Type B pancreatic cell (in vitro differentiated cells): ENCODE measurements around the gene CLINT1. TPM values are rescaled to one million over a fixed set of nuclear protein-coding genes. Genes with fewer than 3 reads are reported as not detected.

Source experiments
- DNase-seq: peaks from one replicate; pipeline ENCODE4 v3.0.0; 2021; ENCODE audit warnings: mixed read lengths; ENCODE audit not compliant: unreplicated experiment; ENCODE audit errors: extremely low spot score
- H3K27ac Mint-ChIP-seq: 2 replicates; pipeline ENCODE4 v1.8.0; 2021; ENCODE audit warnings: mild to moderate bottlenecking, mixed read lengths
- H3K27me3 Mint-ChIP-seq: 2 replicates; pipeline ENCODE4 v1.8.0; 2021; ENCODE audit warnings: mixed read lengths
- H3K36me3 Mint-ChIP-seq: 2 replicates; pipeline ENCODE4 v1.8.0; 2021; ENCODE audit warnings: mixed read lengths
- H3K4me1 Mint-ChIP-seq: one replicate; pipeline ENCODE4 v1.8.0; 2021; ENCODE audit warnings: mixed read lengths; ENCODE audit not compliant: unreplicated experiment
- H3K4me3 Mint-ChIP-seq: 2 replicates; pipeline ENCODE4 v1.8.0; 2021; ENCODE audit warnings: mild to moderate bottlenecking, mixed read lengths
- H3K9me3 Mint-ChIP-seq: 2 replicates; pipeline ENCODE4 v1.8.0; 2021; ENCODE audit warnings: mixed read lengths
- total RNA-seq: library from RNA; stranded (reverse); gene quantifications from 2 replicates; pipeline ENCODE4 v1.2.1, GENCODE V29; 2021; ENCODE audit warnings: low replicate concordance
- TF ChIP-seq, protein P1 (sequence below): fragments of 200-600 bp; sonication (generic); conservative IDR thresholded peaks from 2 replicates; pipeline ENCODE4 v1.5.0; 2021; ENCODE audit warnings: antibody characterized with exemption, mild to moderate bottlenecking

The CLINT1 gene
- total RNA-seq, 1 donor from 2014 or later: 81.8 TPM

DNA sequence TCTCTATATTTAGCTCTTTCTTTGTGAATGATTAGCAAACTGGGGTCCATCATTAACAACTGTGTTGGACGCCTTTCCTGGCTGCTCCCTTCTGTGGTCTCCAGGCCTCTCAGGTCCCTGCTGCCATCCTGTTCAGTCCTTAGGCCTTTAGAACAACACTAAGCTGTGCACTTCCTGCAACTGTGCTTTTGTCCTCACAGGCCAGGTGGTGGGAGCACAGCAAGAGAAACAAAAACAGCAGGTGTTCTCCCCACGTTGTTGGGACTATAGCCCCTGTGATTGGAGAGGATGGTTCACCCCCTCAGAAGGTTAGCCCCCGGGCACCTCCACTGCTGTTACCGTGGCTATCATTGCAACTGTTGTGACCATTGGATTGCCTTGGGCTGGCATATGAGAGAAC, 41.7 kb upstream of the CLINT1 start:
- no peaks in the 10 kb centered on the region for H3K27me3 Mint-ChIP-seq
- no peak overlapping the region for H3K4me3 Mint-ChIP-seq
- no peak for DNase-seq
- peaks cover 7% of the 10 kb centered on the region for H3K4me1 Mint-ChIP-seq
- no peaks in the 10 kb centered on the region for H3K36me3 Mint-ChIP-seq
- no peak overlapping the region for H3K27ac Mint-ChIP-seq
- no peaks in the 10 kb centered on the region for H3K9me3 Mint-ChIP-seq
- TF ChIP-seq, protein P1, sequence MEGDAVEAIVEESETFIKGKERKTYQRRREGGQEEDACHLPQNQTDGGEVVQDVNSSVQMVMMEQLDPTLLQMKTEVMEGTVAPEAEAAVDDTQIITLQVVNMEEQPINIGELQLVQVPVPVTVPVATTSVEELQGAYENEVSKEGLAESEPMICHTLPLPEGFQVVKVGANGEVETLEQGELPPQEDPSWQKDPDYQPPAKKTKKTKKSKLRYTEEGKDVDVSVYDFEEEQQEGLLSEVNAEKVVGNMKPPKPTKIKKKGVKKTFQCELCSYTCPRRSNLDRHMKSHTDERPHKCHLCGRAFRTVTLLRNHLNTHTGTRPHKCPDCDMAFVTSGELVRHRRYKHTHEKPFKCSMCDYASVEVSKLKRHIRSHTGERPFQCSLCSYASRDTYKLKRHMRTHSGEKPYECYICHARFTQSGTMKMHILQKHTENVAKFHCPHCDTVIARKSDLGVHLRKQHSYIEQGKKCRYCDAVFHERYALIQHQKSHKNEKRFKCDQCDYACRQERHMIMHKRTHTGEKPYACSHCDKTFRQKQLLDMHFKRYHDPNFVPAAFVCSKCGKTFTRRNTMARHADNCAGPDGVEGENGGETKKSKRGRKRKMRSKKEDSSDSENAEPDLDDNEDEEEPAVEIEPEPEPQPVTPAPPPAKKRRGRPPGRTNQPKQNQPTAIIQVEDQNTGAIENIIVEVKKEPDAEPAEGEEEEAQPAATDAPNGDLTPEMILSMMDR: no peak

DNA sequence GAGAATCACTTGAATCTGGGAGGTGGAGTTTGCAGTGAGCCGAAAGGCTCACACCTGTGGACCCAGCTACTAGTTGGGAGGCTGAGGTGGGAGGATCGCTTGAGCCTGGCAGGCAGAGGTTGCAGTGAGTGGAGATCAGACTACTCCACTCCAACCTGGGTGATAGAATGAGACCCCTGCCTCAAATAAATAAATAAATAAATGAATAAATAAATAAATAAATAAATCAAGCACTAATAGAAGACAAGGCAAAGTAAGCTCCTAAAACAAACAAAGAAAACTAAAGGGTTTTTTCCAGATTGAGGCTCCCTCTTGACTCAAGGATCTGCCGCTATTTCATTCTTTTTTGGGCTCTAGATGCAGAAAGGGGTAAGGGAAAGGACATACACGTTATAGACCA, 34.7 kb upstream of the CLINT1 start:
- Mint-ChIP-seq H3K4me1 (peaks cover 5% of the 10 kb centered on the region), H3K27ac (no peak overlapping the region), H3K27me3 (no peaks in the 10 kb centered on the region), H3K36me3 (no peaks in the 10 kb centered on the region), H3K9me3 (peaks cover 4% of the 10 kb centered on the region), H3K4me3 (no peak overlapping the region)
- no peak for DNase-seq
- TF ChIP-seq, protein P1: no peak

DNA sequence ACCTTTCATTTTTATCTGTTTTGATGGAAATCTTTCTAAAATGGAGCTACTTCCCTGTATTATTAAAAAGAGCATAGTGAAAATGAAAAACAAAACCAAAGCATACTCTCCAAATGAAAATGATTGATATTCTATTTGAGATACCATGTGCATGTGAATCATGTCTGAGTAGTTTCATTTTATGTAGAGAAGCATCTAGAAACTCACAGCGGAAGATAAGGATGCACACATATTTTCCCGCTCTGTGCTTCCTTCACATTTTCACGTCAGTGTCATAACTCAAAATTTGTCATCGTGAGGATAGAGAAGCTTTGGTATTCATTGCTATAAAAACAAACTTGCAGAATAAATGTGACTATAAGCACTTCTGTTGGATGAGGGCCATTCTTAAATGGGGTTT, 34.0 kb upstream of the CLINT1 start:
- H3K36me3 Mint-ChIP-seq: no peaks in the 10 kb centered on the region
- H3K4me3 Mint-ChIP-seq: no peak overlapping the region
- peaks cover 5% of the 10 kb centered on the region for H3K4me1 Mint-ChIP-seq
- H3K27ac Mint-ChIP-seq: no peak overlapping the region
- DNase-seq: no peak
- TF ChIP-seq, protein P1: no peak
- peaks cover 4% of the 10 kb centered on the region for H3K9me3 Mint-ChIP-seq
- no peaks in the 10 kb centered on the region for H3K27me3 Mint-ChIP-seq

DNA sequence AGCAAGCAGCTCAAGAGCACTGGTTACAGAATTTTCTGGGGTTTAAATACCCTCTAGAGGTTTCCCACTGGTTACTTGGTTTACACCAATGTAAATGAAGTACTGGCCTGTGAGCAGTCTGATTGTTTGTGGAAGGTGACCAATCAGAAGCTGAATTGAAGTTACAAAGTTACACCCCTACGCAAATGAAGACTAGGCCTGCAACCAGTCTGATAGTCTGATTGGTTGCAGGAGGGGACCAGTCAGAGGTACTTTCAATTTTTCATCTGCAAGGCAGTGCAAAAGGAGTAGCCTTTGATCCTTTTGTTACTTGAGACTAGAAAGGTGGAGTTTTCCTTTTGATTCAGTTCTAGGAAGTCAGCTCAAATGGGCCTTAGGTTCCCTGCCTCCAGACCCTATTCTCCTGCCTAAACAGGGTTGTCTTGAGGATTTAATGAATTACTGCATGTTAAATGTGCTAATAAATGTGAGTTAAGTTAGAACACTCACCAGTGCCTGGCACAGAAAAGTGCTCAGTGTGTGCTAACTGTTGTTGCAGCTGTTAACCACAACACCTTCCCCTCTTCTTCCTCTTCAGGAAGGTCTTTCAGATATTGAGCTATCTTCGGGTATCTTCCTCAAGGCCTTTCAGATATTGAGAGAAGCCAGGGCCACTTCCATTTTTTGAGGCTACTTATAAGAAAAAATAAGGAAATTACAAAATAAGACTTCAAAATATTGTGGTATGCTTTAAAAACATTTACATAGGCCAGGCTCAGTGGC, 32.1 kb upstream of the CLINT1 start:
- no peak for DNase-seq
- Mint-ChIP-seq H3K4me1 (peaks cover 5% of the 10 kb centered on the region), H3K4me3 (no peak overlapping the region), H3K36me3 (no peaks in the 10 kb centered on the region), H3K27ac (no peak overlapping the region), H3K9me3 (peaks cover 4% of the 10 kb centered on the region), H3K27me3 (no peaks in the 10 kb centered on the region)
- TF ChIP-seq, protein P1: no peak

DNA sequence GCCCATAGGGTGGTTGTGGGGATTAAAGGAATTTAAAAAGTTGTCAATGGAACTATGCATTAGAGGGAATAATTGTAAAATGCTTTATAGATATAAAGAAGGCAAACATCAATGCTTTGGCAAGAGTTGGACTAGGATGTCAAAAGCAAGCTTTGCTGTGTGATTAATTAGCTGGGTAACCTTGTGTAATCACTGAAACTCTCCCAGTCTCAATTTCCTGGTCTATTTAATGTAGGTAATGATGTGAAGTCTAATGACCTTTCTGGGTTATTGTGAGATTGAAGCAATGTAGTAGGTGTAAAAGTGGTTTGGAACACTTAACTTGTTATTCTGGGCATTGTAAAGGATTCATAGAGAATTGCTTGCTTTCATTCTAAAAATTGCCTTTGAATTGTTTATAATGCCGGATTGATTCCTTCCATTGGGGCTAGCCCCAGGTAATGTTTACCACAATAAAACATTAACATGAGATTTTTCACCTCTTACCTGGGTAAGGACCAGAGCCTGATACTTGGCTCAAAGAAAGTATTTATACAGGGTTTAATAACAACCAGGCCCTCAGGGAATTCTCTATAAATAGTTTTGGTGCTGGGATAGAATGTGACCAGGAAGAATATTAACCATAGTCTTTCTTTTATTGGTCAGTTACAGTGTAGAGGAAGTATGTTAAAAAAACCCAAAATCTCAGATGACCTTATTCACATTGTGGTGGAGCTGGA, 30.0 kb upstream of the CLINT1 start:
- TF ChIP-seq, protein P1: no peak
- Mint-ChIP-seq H3K9me3 (peaks cover 4% of the 10 kb centered on the region), H3K27ac (no peak overlapping the region), H3K4me3 (no peak overlapping the region), H3K27me3 (no peaks in the 10 kb centered on the region), H3K4me1 (peaks cover 5% of the 10 kb centered on the region), H3K36me3 (no peaks in the 10 kb centered on the region)
- DNase-seq: no peak
